GM23338 (cell line): Measurements from ENCODE around the gene VMO1. TPM values are rescaled to one million over a fixed set of nuclear protein-coding genes. Genes with fewer than 3 reads are reported as not detected.

Source experiments
- ATAC-seq: fragments of 200-7000 bp; cut with Tn5 transposase; 3 replicates; pipeline ENCODE4 v1.9.1; 2020
- DNase-seq: peaks from one replicate; pipeline ENCODE4 v3.0.0-alpha.2; 2015; ENCODE audit warnings: low spot score
- H2AFZ ChIP-seq: fragments of 200-600 bp; sonication (generic); 2 replicates; pipeline ENCODE4 v1.8.0; 2016; ENCODE audit warnings: antibody characterized with exemption, mild to moderate bottlenecking, moderate library complexity
- H3F3A ChIP-seq: fragments of 200-600 bp; sonication (generic); replicated peaks from 2 replicates; pipeline ENCODE4 v1.8.0; 2017; ENCODE audit warnings: antibody characterized with exemption, mixed run types, low read depth
- H3K27ac ChIP-seq: fragments of 200-600 bp; sonication (generic); 2 replicates; pipeline ENCODE4 v1.6.1; 2016; ENCODE audit warnings: low read depth
- H3K27me3 ChIP-seq: fragments of 200-600 bp; sonication (generic); 2 replicates; pipeline ENCODE4 v1.8.0; 2016; ENCODE audit warnings: mild to moderate bottlenecking, mixed run types, moderate library complexity; ENCODE audit not compliant: insufficient read depth
- H3K36me3 ChIP-seq: fragments of 200-600 bp; sonication (generic); 2 replicates; pipeline ENCODE4 v1.8.0; 2016; ENCODE audit warnings: mild to moderate bottlenecking; ENCODE audit not compliant: insufficient read depth
- H3K4me1 ChIP-seq: fragments of 200-600 bp; sonication (generic); 2 replicates; pipeline ENCODE4 v1.8.0; 2016; ENCODE audit warnings: mild to moderate bottlenecking, moderate library complexity; ENCODE audit not compliant: insufficient read depth
- H3K4me2 ChIP-seq: fragments of 200-600 bp; sonication (generic); 2 replicates; pipeline ENCODE4 v1.7.1; 2017; ENCODE audit warnings: mixed run types
- H3K4me3 ChIP-seq: fragments of 200-600 bp; sonication (generic); 2 replicates; pipeline ENCODE4 v1.6.1; 2016; ENCODE audit warnings: mixed run types
- H3K79me2 ChIP-seq: fragments of 200-600 bp; sonication (generic); replicated peaks from 2 replicates; pipeline ENCODE4 v1.8.0; 2017; ENCODE audit warnings: mild to moderate bottlenecking; ENCODE audit not compliant: insufficient read depth
- H3K9me2 ChIP-seq: fragments of 200-600 bp; sonication (generic); 2 replicates; pipeline ENCODE4 v1.8.0; 2017; ENCODE audit not compliant: insufficient read depth
- H4K20me1 ChIP-seq: fragments of 200-600 bp; sonication (generic); replicated peaks from 2 replicates; pipeline ENCODE4 v1.8.0; 2017; ENCODE audit warnings: mild to moderate bottlenecking; ENCODE audit not compliant: insufficient read depth
- H3K27ac Mint-ChIP-seq: 2 replicates; pipeline ENCODE4 v1.8.0; 2020; ENCODE audit warnings: inconsistent platforms, mild to moderate bottlenecking, moderate library complexity, mixed read lengths
- H3K27me3 Mint-ChIP-seq: 3 replicates; pipeline ENCODE4 v1.8.0; 2022; ENCODE audit warnings: low read depth, mild to moderate bottlenecking, moderate library complexity, mixed read lengths, inconsistent platforms; ENCODE audit not compliant: insufficient read depth, poor library complexity
- H3K36me3 Mint-ChIP-seq: 3 replicates; pipeline ENCODE4 v1.8.0; 2021; ENCODE audit warnings: low read depth, mild to moderate bottlenecking, inconsistent platforms, moderate library complexity, mixed read lengths
- H3K4me1 Mint-ChIP-seq: 3 replicates; pipeline ENCODE4 v1.8.0; 2020; ENCODE audit warnings: mild to moderate bottlenecking, inconsistent platforms, mixed read lengths
- H3K4me3 Mint-ChIP-seq: 3 replicates; pipeline ENCODE4 v1.8.0; 2021; ENCODE audit warnings: moderate library complexity, mild to moderate bottlenecking, inconsistent platforms, mixed read lengths
- H3K9me3 Mint-ChIP-seq: 3 replicates; pipeline ENCODE4 v1.8.0; 2020; ENCODE audit warnings: moderate library complexity, mild to moderate bottlenecking, inconsistent platforms, mixed read lengths
- CREB1 ChIP-seq: fragments of 250-450 bp; sonication (Bioruptor Pico); IDR thresholded peaks from 2 replicates; pipeline ENCODE4 v1.5.0; 2020; ENCODE audit warnings: low read depth, mild to moderate bottlenecking, moderate library complexity
- CTCF ChIP-seq, 2 experiments: fragments of 200-600 bp in 1 of 2; sonication (generic) in 1 of 2; conservative IDR thresholded peaks; 2 replicates each; pipeline versions ENCODE4 v1.5.1 to v1.6.1; 2016 to 2017; ENCODE audit warnings: antibody characterized with exemption in 2 of 2, low read depth in 2 of 2, mild to moderate bottlenecking in 2 of 2, moderate library complexity in 1 of 2
- ETS1 ChIP-seq: IDR thresholded peaks from 2 replicates; pipeline ENCODE4 v1.6.1; 2016; ENCODE audit warnings: antibody characterized with exemption
- EZH2 ChIP-seq: fragments of 200-600 bp; sonication (generic); IDR thresholded peaks from one replicate; pipeline ENCODE4 v1.8.0; 2017; ENCODE audit warnings: antibody characterized with exemption, mild to moderate bottlenecking, low read depth; ENCODE audit not compliant: unreplicated experiment
- EZH2phosphoT487 ChIP-seq: fragments of 200-600 bp; sonication (generic); IDR thresholded peaks from one replicate; pipeline ENCODE4 v1.8.1; 2018; ENCODE audit warnings: antibody characterized with exemption; ENCODE audit not compliant: unreplicated experiment
- JUNB ChIP-seq: IDR thresholded peaks from one replicate; pipeline ENCODE4 v1.6.1; 2016; ENCODE audit warnings: antibody characterized with exemption; ENCODE audit not compliant: unreplicated experiment
- NANOG ChIP-seq: IDR thresholded peaks from 2 replicates; pipeline ENCODE4 v1.6.1; 2016; ENCODE audit warnings: antibody characterized with exemption, borderline replicate concordance
- POLR2AphosphoS5 ChIP-seq: IDR thresholded peaks from 2 replicates; pipeline ENCODE4 v1.6.1; 2016; ENCODE audit warnings: antibody characterized with exemption, low read depth
- REST ChIP-seq: IDR thresholded peaks from one replicate; pipeline ENCODE4 v1.6.1; 2018; ENCODE audit warnings: antibody characterized with exemption; ENCODE audit not compliant: unreplicated experiment
- STAT1 ChIP-seq: IDR thresholded peaks from one replicate; pipeline ENCODE4 v1.6.1; 2016; ENCODE audit warnings: antibody characterized with exemption; ENCODE audit not compliant: unreplicated experiment
- ZNF114 ChIP-seq: fragments of 250-450 bp; sonication (Bioruptor Pico); IDR thresholded peaks from 2 replicates; pipeline ENCODE4 v1.5.0; 2020; ENCODE audit warnings: mild to moderate bottlenecking, moderate library complexity
- ZNF331 ChIP-seq: fragments of 250-450 bp; sonication (Bioruptor Pico); IDR thresholded peaks from 2 replicates; pipeline ENCODE4 v1.5.0; 2020; ENCODE audit warnings: low read depth, mild to moderate bottlenecking, moderate library complexity
- ZNF462 ChIP-seq: fragments of 250-450 bp; sonication (Bioruptor Pico); IDR thresholded peaks from 2 replicates; pipeline ENCODE4 v1.5.0; 2020; ENCODE audit warnings: mild to moderate bottlenecking, moderate library complexity
- polyA plus RNA-seq: library from polyadenylated mRNA; unstranded; fragments of >200 nt; fragmentation: Nextera tagmentation; extraction: Ambion mirVana; gene quantifications from 2 replicates; pipeline ENCODE4 v1.2.1, GENCODE V29; 2016
- total RNA-seq: library from RNA; depleted of rRNA; stranded (reverse); fragments of >200 nt; shearing (Covaris generic); gene quantifications from 2 replicates; pipeline ENCODE4 v1.2.3, GENCODE V29; 2014

The VMO1 gene
- total and polyA plus RNA-seq, 2 experiments from 2014 or later: 0.38 to 0.47 TPM

- no peaks in the 10 kb centered on the region for H3K79me2 ChIP-seq
- H3K27ac ChIP-seq: no peak overlapping the region
- DNase-seq (peak; percentile 64), ATAC-seq (peak; percentile 42)
- peak overlapping the region; percentile 88 for H2AFZ ChIP-seq
- Mint-ChIP-seq H3K27ac (no peak overlapping the region), H3K27me3 (peaks cover 40% of the 10 kb centered on the region), H3K36me3 (peaks cover 5% of the 10 kb centered on the region; the same call in 1 of the 3 replicates), H3K4me1 (peaks cover 23% of the 10 kb centered on the region), H3K9me3 (no peaks in the 10 kb centered on the region; the same call in 2 of the 3 replicates), H3K4me3 (peak overlapping the region; percentile 78)
- H3K36me3 ChIP-seq: no peaks in the 10 kb centered on the region
- no peaks in the 10 kb centered on the region for H4K20me1 ChIP-seq
- H3K27me3 ChIP-seq: peaks cover 42% of the 10 kb centered on the region
- no peaks in the 10 kb centered on the region for H3K9me2 ChIP-seq
- H3K4me1 ChIP-seq: peaks cover 30% of the 10 kb centered on the region
- H3K4me2 ChIP-seq: peak overlapping the region; percentile 99
- H3F3A ChIP-seq: peaks cover 19% of the 10 kb centered on the region; the same call in 1 of the 2 replicates
- peak overlapping the region; percentile 87 for H3K4me3 ChIP-seq
- TF ChIP-seq STAT1 (no peak), ZNF462 (CRISPR knock-in tag) (no peak), ETS1 (no peak), EZH2phosphoT487 (no peak), CTCF (conservative IDR thresholded peaks at IDR 0.05; ENCODE audit: low read depth in 2 of 2) (no peak), EZH2 (no peak), NANOG (no peak), JUNB (no peak), ZNF114 (CRISPR knock-in tag) (no peak), CREB1 (CRISPR knock-in tag) (no peak), POLR2AphosphoS5 (no peak), ZNF331 (CRISPR knock-in tag) (no peak), REST (no peak)
Observed at GRCh38 chr17:4789701-4789950, 3.5 kb upstream of the VMO1 start.
